ENCODE measurements around the gene ERO1B.

The ERO1B gene

GRCh38 chr1:236242568-236242967 lies 39.2 kb downstream of the ERO1B start:
- H3K9me3 ChIP-seq (ENCODE audit: insufficient read depth, low read depth, low read length) = no peaks in the 10 kb centered on the region
- no peaks in the 10 kb centered on the region for H3K36me3 ChIP-seq (ENCODE audit: insufficient read depth, low read depth, low read length)
- no peak overlapping the region for H3K27ac ChIP-seq (ENCODE audit: low read length)
- H3K9ac ChIP-seq (ENCODE audit: low read depth, low read length) = no peak overlapping the region
- no peaks in the 10 kb centered on the region for H3K4me1 ChIP-seq (ENCODE audit: insufficient read depth, low read length)
- no peak overlapping the region for H3K4me3 ChIP-seq (ENCODE audit: low read length)
- H3K27me3 ChIP-seq (ENCODE audit: insufficient read depth, low read length) = no peaks in the 10 kb centered on the region

DNA sequence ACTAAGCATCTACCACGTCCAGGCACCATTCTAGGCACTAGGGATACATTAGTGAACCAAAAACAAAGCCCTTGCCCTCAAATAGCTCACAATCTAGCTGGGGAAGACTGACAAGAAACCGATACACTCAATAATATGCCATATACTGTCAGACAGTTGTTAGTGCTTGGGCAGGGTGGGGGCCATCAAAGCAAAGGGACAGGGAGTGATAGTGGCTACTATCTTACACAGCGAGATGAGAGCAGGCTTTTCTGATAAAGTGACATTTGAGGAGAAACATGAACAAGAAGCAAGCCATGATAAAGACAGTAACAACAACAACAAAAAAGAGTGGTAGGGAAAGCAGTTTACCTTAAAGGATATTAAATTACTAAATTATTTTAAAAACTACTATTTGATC lies 41.1 kb downstream of the ERO1B start:
- H3K27ac ChIP-seq (ENCODE audit: low read length) = no peak overlapping the region

GRCh38 chr1:236239092-236239585 lies 42.6 kb downstream of the ERO1B start:
- Histone ChIP-seq H3K36me3 (ENCODE audit: insufficient read depth, low read depth, low read length) (no peaks in the 10 kb centered on the region), H3K27ac (ENCODE audit: low read length) (no peak overlapping the region), H3K9me3 (ENCODE audit: insufficient read depth, low read depth, low read length) (no peaks in the 10 kb centered on the region), H3K4me3 (ENCODE audit: low read length) (no peak overlapping the region), H3K9ac (ENCODE audit: low read depth, low read length) (no peak overlapping the region), H3K4me1 (ENCODE audit: insufficient read depth, low read length) (no peaks in the 10 kb centered on the region), H3K27me3 (ENCODE audit: insufficient read depth, low read length) (no peaks in the 10 kb centered on the region)

More for the DNA sequence above, 41.1 kb downstream of the ERO1B start:
- Histone ChIP-seq H3K9ac (ENCODE audit: low read depth, low read length) (no peak overlapping the region), H3K4me1 (ENCODE audit: insufficient read depth, low read length) (no peaks in the 10 kb centered on the region), H3K27me3 (ENCODE audit: insufficient read depth, low read length) (no peaks in the 10 kb centered on the region), H3K4me3 (ENCODE audit: low read length) (no peak overlapping the region), H3K9me3 (ENCODE audit: insufficient read depth, low read depth, low read length) (no peaks in the 10 kb centered on the region), H3K36me3 (ENCODE audit: insufficient read depth, low read depth, low read length) (no peaks in the 10 kb centered on the region)

GRCh38 chr1:236235116-236235515 lies 46.6 kb downstream of the ERO1B start:
- no peaks in the 10 kb centered on the region for H3K27me3 ChIP-seq (ENCODE audit: insufficient read depth, low read length)
- H3K4me1 ChIP-seq (ENCODE audit: insufficient read depth, low read length) = no peaks in the 10 kb centered on the region
- H3K4me3 ChIP-seq (ENCODE audit: low read length) = no peak overlapping the region
- H3K27ac ChIP-seq (ENCODE audit: low read length) = no peak overlapping the region
- no peaks in the 10 kb centered on the region for H3K9me3 ChIP-seq (ENCODE audit: insufficient read depth, low read depth, low read length)
- no peak overlapping the region for H3K9ac ChIP-seq (ENCODE audit: low read depth, low read length)
- no peaks in the 10 kb centered on the region for H3K36me3 ChIP-seq (ENCODE audit: insufficient read depth, low read depth, low read length)

DNA sequence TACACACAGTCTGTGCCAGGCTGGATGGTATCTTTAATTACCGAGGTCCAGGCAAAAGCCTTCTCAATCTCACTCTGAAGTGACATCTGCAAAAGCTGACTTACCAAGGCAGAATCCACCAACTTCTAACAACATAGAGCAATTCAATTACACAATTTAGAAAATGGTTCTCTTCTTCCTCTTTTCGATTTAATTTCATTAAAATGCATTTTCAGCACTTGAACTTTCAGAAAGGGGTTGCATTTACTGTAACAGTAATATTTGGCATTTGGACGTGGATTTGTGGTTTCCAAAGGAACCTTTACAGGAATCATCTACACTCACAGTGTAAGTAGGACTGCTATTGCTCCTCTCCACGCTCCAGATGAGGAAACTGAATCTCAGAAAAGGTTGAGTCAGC lies 53.3 kb downstream of the ERO1B start:
- no peaks in the 10 kb centered on the region for H3K9me3 ChIP-seq (ENCODE audit: insufficient read depth, low read depth, low read length)
- H3K9ac ChIP-seq (ENCODE audit: low read depth, low read length) = no peak overlapping the region
- H3K27me3 ChIP-seq (ENCODE audit: insufficient read depth, low read length) = no peaks in the 10 kb centered on the region
- no peaks in the 10 kb centered on the region for H3K4me1 ChIP-seq (ENCODE audit: insufficient read depth, low read length)
- no peak overlapping the region for H3K4me3 ChIP-seq (ENCODE audit: low read length)
- no peak overlapping the region for H3K27ac ChIP-seq (ENCODE audit: low read length)
- no peaks in the 10 kb centered on the region for H3K36me3 ChIP-seq (ENCODE audit: insufficient read depth, low read depth, low read length)

GRCh38 chr1:236222632-236223031 lies 59.1 kb downstream of the ERO1B start:
- Histone ChIP-seq H3K27me3 (ENCODE audit: insufficient read depth, low read length) (no peaks in the 10 kb centered on the region), H3K9me3 (ENCODE audit: insufficient read depth, low read depth, low read length) (no peaks in the 10 kb centered on the region), H3K36me3 (ENCODE audit: insufficient read depth, low read depth, low read length) (no peaks in the 10 kb centered on the region), H3K9ac (ENCODE audit: low read depth, low read length) (no peak overlapping the region), H3K27ac (ENCODE audit: low read length) (no peak overlapping the region), H3K4me1 (ENCODE audit: insufficient read depth, low read length) (no peaks in the 10 kb centered on the region), H3K4me3 (ENCODE audit: low read length) (no peak overlapping the region)

- Histone ChIP-seq H3K4me3 (ENCODE audit: low read length) (no peak overlapping the region), H3K4me1 (ENCODE audit: insufficient read depth, low read length) (no peaks in the 10 kb centered on the region), H3K27me3 (ENCODE audit: insufficient read depth, low read length) (no peaks in the 10 kb centered on the region), H3K36me3 (ENCODE audit: insufficient read depth, low read depth, low read length) (no peaks in the 10 kb centered on the region), H3K27ac (ENCODE audit: low read length) (no peak overlapping the region), H3K9ac (ENCODE audit: low read depth, low read length) (no peak overlapping the region), H3K9me3 (ENCODE audit: insufficient read depth, low read depth, low read length) (no peaks in the 10 kb centered on the region)
Measured at GRCh38 chr1:236220473-236220872, 61.3 kb downstream of the ERO1B start.

DNA sequence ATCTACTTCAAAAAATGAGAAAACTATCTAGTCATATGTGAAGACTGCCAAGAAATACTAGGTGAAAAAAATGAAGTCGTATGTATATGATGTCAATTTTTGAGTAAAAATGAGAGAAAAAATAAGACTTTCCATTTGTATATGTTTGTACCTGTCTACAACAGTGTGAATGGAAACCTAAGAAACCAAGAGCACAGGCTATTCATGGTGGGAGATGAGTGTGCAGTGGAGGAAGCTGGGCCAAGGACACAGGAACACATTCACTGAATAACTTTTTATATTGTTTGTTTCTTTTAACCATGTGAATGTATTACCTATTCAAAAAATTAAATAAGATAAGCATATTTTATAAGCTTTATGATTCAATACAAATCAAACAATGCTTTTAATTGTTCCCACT lies 67.0 kb downstream of the ERO1B start:
- Histone ChIP-seq H3K9ac (ENCODE audit: low read depth, low read length) (no peak overlapping the region), H3K4me1 (ENCODE audit: insufficient read depth, low read length) (no peaks in the 10 kb centered on the region), H3K36me3 (ENCODE audit: insufficient read depth, low read depth, low read length) (no peaks in the 10 kb centered on the region), H3K27ac (ENCODE audit: low read length) (no peak overlapping the region), H3K27me3 (ENCODE audit: insufficient read depth, low read length) (no peaks in the 10 kb centered on the region), H3K9me3 (ENCODE audit: insufficient read depth, low read depth, low read length) (no peaks in the 10 kb centered on the region), H3K4me3 (ENCODE audit: low read length) (no peak overlapping the region)

DNA sequence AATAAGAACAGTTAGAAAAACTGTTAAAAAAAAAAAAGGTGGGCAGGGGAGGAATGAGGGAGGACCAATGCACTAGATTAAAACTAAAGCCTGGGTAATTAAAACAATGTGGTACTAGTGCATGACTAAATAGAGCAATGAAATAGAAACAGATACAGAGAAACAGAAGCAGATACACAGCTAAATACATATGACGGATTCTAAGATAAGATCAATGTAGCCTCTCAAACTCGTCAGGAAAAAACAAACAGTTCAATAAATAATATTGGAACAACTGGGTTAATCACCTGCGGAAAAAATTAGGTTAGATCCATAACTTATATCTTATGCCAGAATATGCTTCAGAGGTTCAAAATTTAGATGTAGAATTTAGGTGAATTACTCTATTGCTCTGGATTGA lies 68.2 kb downstream of the ERO1B start:
- H3K9me3 ChIP-seq (ENCODE audit: insufficient read depth, low read depth, low read length) = no peaks in the 10 kb centered on the region

GRCh38 chr1:236211815-236212214 lies 69.9 kb downstream of the ERO1B start:
- no peak overlapping the region for H3K4me3 ChIP-seq (ENCODE audit: low read length)
- H3K27ac ChIP-seq (ENCODE audit: low read length) = no peak overlapping the region
- H3K9me3 ChIP-seq (ENCODE audit: insufficient read depth, low read depth, low read length) = no peaks in the 10 kb centered on the region
- no peaks in the 10 kb centered on the region for H3K4me1 ChIP-seq (ENCODE audit: insufficient read depth, low read length)
- H3K9ac ChIP-seq (ENCODE audit: low read depth, low read length) = no peak overlapping the region
- no peaks in the 10 kb centered on the region for H3K36me3 ChIP-seq (ENCODE audit: insufficient read depth, low read depth, low read length)
- no peaks in the 10 kb centered on the region for H3K27me3 ChIP-seq (ENCODE audit: insufficient read depth, low read length)

More for the DNA sequence above, 68.2 kb downstream of the ERO1B start:
- no peak overlapping the region for H3K4me3 ChIP-seq (ENCODE audit: low read length)
- H3K27me3 ChIP-seq (ENCODE audit: insufficient read depth, low read length) = no peaks in the 10 kb centered on the region
- no peaks in the 10 kb centered on the region for H3K36me3 ChIP-seq (ENCODE audit: insufficient read depth, low read depth, low read length)
- no peaks in the 10 kb centered on the region for H3K4me1 ChIP-seq (ENCODE audit: insufficient read depth, low read length)
- no peak overlapping the region for H3K27ac ChIP-seq (ENCODE audit: low read length)
- H3K9ac ChIP-seq (ENCODE audit: low read depth, low read length) = no peak overlapping the region

GRCh38 chr1:236209713-236210112 lies 72.0 kb downstream of the ERO1B start:
- H3K9ac ChIP-seq (ENCODE audit: low read depth, low read length) = no peak overlapping the region
- H3K4me3 ChIP-seq (ENCODE audit: low read length) = no peak overlapping the region
- no peak overlapping the region for H3K27ac ChIP-seq (ENCODE audit: low read length)
- no peaks in the 10 kb centered on the region for H3K27me3 ChIP-seq (ENCODE audit: insufficient read depth, low read length)
- no peaks in the 10 kb centered on the region for H3K9me3 ChIP-seq (ENCODE audit: insufficient read depth, low read depth, low read length)
- H3K36me3 ChIP-seq (ENCODE audit: insufficient read depth, low read depth, low read length) = no peaks in the 10 kb centered on the region
- peaks cover 5% of the 10 kb centered on the region; the same call in 1 of the 2 replicates for H3K4me1 ChIP-seq (ENCODE audit: insufficient read depth, low read length)

DNA sequence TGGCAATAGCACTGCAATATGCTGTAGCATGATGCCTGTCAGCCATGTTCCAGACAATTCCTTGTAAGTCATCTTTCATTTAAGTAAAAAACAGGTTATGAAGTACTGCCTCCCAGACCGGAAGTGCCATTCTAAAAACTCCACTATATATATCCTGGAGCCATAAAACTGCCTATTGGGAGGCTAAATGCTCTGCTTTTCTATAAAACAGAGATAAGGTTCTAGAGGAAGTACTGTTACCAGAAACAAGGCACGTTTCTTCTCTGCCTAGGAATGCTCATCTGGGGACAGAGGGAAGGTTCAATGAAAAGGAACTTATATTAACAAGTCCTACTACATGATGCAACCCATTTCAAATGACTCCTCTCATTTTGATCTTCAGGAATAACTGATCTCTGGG lies 72.6 kb downstream of the ERO1B start:
- peaks cover 5% of the 10 kb centered on the region; the same call in 1 of the 2 replicates for H3K4me1 ChIP-seq (ENCODE audit: insufficient read depth, low read length)

More for the DNA sequence above, 72.6 kb downstream of the ERO1B start:
- no peaks in the 10 kb centered on the region for H3K9me3 ChIP-seq (ENCODE audit: insufficient read depth, low read depth, low read length)
- H3K9ac ChIP-seq (ENCODE audit: low read depth, low read length) = no peak overlapping the region
- no peak overlapping the region for H3K27ac ChIP-seq (ENCODE audit: low read length)
- no peak overlapping the region for H3K4me3 ChIP-seq (ENCODE audit: low read length)
- no peaks in the 10 kb centered on the region for H3K36me3 ChIP-seq (ENCODE audit: insufficient read depth, low read depth, low read length)
- H3K27me3 ChIP-seq (ENCODE audit: insufficient read depth, low read length) = no peaks in the 10 kb centered on the region
